GM10248 (cell line): Measurements from ENCODE around the gene KLHDC3.
A peak's percentile ranks its signal among the peaks of the same experiment; 100 is the strongest.

Experiments
- CTCF ChIA-PET: fragments of 300-600 bp; sonication (Branson Sonifier 250); formaldehyde crosslinking; extraction: SDS; loops from one replicate; lab custom pipeline; 2021; ENCODE audit warnings: antibody characterized with exemption; lab: Yijun Ruan, JAX
- POLR2A ChIA-PET: fragments of 350-650 bp; sonication (Branson Sonifier 250); formaldehyde crosslinking; extraction: SDS; loops from one replicate; lab custom pipeline; 2020; ENCODE audit warnings: antibody characterized with exemption; lab: Yijun Ruan, JAX
- DNase-seq: peaks from one replicate; pipeline ENCODE4 v3.0.0; 2012; ENCODE audit errors: extremely low spot score
- TF ChIP-seq, protein P1 (sequence below): IDR thresholded peaks from 2 replicates; pipeline ENCODE4 v1.5.1; 2012; ENCODE audit warnings: mild to moderate bottlenecking, low read depth; ENCODE audit errors: extremely low read depth, missing control alignments, control extremely low read depth

KLHDC3 gene

DNA sequence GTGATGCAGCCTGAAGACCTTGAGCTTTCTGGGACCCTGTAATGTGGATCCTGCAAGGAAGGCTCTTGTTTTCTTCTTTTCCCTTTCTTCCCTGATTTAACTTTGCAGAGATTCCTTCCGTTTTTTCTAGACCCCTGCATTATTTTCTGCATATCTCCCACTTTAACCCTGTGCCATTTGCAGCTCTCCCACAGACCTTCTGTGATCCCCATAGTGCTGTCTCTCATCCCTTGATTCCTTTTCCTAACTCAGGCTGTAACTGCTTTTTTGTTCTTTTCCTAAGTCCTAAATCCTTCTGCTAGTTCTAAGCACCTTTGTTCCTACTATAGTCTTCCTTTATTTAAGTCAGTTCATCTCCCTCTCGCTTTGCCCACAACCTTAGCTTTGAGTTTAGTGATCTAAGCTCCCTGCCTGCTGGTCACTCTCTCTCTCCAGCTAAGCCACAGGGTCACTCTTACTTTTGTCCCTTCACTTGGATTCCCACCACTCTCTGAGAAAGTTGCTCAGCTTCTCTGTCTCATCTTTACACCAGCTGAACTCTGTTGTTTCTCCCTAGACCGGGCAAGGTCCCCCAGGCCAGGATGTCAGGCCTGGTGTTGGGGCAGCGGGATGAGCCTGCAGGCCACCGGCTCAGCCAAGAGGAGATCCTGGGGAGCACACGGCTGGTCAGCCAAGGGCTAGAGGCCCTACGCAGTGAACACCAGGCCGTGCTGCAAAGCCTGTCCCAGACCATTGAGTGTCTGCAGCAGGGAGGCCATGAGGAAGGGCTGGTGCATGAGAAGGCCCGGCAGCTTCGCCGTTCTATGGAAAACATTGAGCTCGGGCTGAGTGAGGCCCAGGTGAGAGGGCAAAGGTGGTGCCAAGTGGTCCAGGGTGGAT lies 46.9 kb downstream of the KLHDC3 start:
- ChIA-PET POLR2A (no interaction called here), CTCF (interaction anchor here (0.9 to 1.8 kb wide), 4 partner anchors 8 to 83 kb away, joined by 3 to 5 read pairs (median 4); no protein-coding TSS in a partner anchor)
- DNase-seq = no peak
- TF ChIP-seq, protein P1, sequence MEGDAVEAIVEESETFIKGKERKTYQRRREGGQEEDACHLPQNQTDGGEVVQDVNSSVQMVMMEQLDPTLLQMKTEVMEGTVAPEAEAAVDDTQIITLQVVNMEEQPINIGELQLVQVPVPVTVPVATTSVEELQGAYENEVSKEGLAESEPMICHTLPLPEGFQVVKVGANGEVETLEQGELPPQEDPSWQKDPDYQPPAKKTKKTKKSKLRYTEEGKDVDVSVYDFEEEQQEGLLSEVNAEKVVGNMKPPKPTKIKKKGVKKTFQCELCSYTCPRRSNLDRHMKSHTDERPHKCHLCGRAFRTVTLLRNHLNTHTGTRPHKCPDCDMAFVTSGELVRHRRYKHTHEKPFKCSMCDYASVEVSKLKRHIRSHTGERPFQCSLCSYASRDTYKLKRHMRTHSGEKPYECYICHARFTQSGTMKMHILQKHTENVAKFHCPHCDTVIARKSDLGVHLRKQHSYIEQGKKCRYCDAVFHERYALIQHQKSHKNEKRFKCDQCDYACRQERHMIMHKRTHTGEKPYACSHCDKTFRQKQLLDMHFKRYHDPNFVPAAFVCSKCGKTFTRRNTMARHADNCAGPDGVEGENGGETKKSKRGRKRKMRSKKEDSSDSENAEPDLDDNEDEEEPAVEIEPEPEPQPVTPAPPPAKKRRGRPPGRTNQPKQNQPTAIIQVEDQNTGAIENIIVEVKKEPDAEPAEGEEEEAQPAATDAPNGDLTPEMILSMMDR = no peak

DNA sequence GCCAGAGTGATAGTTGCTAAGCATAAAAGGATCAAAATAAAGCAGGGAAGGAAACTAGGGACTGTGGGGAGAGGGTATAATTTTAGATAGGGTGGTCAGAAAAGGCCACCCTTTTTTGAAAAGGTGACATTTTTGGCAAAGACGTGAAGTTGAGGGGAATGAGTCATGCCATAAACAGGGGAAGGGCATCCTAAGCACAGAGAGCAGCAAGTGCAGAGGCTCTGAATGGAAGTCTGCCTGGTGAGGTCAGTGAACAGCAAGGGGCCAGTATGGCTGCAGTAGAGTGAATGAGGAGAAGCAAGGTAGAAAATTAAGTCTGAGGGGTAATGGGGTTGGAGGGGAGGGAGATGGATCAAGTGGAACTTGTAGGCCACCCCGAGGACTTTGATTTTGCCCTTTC lies 47.8 kb downstream of the KLHDC3 start:
- TF ChIP-seq, protein P1 = no peak
- ChIA-PET CTCF (interaction anchor here (1.8 kb wide), 2 partner anchors 7 to 55 kb away, joined by 5 read pairs; no protein-coding TSS in a partner anchor), POLR2A (no interaction called here)
- no peak for DNase-seq

DNA sequence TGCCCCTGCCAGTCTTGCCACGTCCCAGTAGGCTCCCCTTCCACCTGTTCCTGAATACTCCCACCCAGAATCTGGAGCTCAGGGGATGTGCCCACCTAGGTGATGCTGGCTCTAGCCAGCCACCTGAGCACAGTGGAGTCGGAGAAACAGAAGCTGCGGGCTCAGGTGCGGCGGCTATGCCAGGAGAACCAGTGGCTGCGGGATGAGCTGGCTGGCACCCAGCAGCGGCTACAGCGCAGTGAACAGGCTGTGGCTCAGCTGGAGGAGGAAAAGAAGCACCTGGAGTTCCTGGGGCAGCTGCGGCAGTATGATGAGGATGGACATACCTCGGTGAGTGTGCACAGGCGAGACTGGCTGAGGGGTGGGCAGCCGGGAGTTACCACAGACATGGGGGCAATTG lies 48.8 kb downstream of the KLHDC3 start:
- DNase-seq = no peak
- TF ChIP-seq, protein P1 = no peak
- POLR2A ChIA-PET = no interaction called here
- CTCF ChIA-PET = interaction anchor here (0.8 to 1.5 kb wide), 4 partner anchors 10 to 172 kb away, joined by 3 to 4 read pairs (median 3); partner anchors contain the start of gene KLHDC3

DNA sequence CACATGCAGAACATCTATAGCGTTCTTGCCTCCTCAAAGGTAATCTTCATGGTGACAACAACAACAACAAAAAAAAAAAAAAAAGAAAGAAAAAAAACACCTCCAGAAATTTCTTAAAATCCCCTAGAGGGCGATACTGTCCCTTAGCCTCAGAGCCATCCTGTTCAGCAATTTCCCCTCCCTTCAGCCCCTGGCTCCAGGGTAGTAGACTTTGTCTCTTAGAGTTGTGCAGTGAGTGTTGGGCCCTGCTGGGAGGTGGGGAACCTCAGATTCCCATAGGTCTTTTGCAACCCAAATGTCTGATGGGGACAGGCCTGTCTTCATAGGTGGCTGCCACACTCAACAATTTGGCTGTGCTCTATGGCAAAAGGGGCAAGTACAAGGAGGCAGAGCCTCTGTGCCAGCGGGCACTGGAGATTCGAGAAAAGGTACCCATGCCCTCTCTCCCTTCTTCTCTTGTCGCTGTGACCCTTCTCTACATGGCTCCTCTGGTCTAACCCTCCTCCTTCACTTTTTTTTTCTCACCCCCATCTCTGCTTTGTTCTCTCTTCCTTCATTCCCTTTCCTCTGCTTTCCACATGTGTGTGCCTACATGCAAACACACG lies 56.1 kb downstream of the KLHDC3 start:
- DNase-seq = peak; percentile 77
- ChIA-PET POLR2A (no interaction called here), CTCF (interaction anchor here (1.0 to 3.8 kb wide), 5 partner anchors 9 to 112 kb away, joined by 3 to 19 read pairs (median 3); partner anchors contain the start of gene CUL9)
- TF ChIP-seq, protein P1 = peak; percentile 11
